ENCODE measurements around the gene SRRM4.

Gene SRRM4

GRCh38 chr12:119171691-119172425 lies 190.5 kb downstream of the SRRM4 start:
- DNase-seq, result no peak

- no peak for DNase-seq
Measured at GRCh38 chr12:119175081-119175480, 193.7 kb downstream of the SRRM4 start.

DNA sequence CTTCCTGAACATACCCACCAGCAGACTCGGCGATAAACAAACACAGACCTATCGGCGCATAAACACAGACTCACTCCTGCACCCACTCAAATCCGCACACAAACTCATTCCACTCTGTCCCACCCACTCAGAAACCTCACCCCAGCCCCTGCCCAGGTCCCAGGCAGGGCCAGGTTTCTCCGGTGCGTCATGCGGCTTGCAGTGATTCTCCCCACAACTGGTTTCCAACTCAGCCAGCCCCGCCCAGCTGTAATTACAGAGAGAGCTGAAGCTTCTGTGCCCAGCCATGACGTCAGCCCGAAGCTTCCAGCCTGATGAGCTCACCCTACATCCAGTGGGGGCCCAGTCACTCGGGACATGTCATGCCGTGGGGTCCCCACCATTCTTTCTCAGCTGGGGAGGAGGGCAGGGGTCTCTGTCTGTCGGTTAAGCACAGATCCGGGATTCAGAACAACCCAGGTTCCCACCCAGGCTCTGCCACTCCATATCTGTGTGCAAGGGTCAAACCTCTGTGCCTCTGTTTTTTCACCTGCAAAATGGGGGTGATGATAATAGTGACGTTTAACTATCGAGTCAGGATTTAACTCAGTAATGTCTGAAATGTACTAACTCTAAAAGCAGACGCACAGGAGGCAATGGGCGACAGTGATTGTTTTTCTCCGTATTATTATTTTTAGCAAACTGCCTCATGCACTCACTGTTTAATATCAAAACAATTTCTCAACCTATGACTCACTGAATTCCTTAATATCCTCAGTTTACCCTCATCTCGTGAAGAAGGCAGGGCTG lies 195.1 kb downstream of the SRRM4 start:
- peak; percentile 20 for DNase-seq

DNA sequence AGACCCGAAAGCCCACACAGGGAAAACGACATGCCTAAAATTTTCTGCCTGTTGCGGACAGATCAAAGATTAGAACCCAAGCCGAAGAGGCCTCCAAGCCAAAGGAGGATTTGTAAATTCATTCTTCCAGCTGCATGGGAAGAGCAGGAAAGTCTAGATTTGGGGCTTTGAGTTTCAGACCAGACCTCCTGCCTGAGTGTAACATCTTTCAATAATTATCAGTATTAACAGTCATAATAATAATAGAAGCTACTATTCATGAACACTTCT lies 195.7 kb downstream of the SRRM4 start:
- DNase-seq, result no peak

- no peak for DNase-seq
Measured at GRCh38 chr12:119177724-119178380, 196.5 kb downstream of the SRRM4 start.

GRCh38 chr12:119178544-119179334 lies 197.4 kb downstream of the SRRM4 start, which contains the start of gene HSPB8:
Gene HSPB8 (plus strand): TSS chr12:119178931. CDS start chr12:119179313, 382 bp downstream.
- no peak for DNase-seq

- no peak for DNase-seq
Measured at GRCh38 chr12:119179335-119180021, 198.1 kb downstream of the SRRM4 start.

GRCh38 chr12:119180380-119181040 lies 199.2 kb downstream of the SRRM4 start:
- no peak for DNase-seq

DNA sequence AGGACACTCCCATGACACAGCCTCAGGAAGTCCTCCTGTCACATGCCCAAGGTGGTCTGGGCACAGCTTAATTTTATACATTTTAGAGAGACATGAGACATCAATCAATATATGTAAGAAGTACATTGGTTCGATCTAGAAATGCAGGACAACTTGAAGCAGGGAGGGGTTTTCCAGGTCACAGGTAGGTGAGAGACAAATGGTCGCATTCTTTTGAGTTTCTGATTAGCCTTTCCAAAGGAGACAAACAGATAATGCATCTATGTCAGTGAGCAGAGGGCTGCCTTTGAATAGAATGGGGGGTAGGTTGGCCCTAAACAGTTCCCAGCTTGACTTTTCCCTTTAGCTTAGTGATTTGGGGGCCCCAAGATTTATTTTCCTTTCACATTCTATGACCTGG lies 199.9 kb downstream of the SRRM4 start:
- no peak for DNase-seq

DNA sequence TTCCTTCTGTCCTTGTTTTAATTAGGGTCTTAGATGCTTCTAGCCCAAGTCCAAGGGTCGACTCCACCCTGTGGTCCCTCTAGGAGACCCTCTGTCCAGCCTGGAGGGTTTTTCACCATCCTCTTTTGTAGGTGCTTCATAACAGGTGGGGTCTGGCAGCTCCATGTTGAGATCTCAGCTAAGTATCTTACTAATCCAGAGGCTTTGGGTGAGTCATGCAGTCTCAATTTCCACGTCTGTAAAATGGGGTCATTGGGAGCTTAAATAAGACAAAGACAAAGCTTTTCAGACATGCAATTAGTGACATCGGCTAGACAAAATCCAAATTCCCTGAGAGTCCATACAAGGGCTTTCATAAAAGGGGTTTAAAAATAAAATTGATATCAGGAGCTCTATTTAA lies 200.6 kb downstream of the SRRM4 start:
- DNase-seq, result no peak

GRCh38 chr12:119182701-119183493 lies 201.6 kb downstream of the SRRM4 start:
- DNase-seq, result no peak

DNA sequence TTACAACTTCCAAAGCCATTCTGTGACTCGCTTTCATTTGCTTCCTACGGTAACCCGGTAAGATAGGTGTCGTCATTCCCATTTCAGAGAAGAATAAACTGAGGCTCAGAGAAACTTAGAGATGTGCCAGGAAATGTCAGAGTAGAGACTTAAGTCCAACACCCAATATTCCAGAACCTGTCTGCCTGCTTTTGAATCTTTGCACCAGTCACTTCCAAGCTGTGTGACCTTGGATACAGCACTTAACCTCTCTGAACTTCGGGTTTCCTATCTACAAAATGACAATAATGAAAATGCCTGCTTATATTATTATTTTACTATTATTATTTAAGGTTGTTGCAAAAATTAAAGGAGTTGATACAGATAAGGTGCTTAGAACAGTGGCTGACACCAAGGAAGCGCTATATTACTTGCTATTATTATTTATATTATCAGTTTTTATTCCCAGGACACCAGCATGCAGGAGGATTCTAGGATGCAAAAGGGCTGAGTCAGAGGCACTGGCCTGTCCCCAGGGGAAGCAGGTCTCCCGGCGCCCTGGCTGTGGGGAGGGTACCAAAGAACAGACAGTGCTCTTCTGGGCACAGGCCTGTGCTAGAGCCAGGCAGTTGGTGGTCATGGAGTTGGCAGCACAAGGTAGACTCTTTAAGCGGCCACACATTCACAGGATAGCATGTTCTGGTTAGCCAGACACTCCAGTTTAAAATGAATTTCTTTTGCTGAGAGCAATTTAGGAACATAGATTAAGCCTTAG lies 202.8 kb downstream of the SRRM4 start:
- no peak for DNase-seq

DNA sequence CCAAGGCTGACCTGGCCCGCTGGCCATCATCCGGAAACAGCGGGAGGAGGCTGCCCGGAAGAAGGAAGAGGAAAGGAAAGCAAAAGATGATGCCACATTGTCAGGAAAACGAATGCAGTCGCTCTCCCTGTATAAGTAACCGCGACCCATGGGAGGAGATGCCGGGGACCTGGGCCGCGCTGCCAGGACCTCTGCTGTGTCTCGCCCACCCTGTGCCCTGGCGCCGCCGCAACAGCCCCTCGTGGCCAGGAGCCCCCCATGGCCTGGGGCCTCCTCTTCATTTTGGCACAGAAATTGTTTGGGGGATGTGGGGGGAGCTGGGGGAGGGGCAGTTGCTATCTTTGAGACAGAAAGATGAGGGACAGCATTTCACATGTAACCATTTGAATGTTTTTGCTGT lies 213.9 kb downstream of the SRRM4 start:
- DNase-seq, result no peak

GRCh38 chr12:119198440-119198839 lies 217.1 kb downstream of the SRRM4 start:
- no peak for DNase-seq

GRCh38 chr12:119200601-119201000 lies 219.3 kb downstream of the SRRM4 start:
- no peak for DNase-seq

DNA sequence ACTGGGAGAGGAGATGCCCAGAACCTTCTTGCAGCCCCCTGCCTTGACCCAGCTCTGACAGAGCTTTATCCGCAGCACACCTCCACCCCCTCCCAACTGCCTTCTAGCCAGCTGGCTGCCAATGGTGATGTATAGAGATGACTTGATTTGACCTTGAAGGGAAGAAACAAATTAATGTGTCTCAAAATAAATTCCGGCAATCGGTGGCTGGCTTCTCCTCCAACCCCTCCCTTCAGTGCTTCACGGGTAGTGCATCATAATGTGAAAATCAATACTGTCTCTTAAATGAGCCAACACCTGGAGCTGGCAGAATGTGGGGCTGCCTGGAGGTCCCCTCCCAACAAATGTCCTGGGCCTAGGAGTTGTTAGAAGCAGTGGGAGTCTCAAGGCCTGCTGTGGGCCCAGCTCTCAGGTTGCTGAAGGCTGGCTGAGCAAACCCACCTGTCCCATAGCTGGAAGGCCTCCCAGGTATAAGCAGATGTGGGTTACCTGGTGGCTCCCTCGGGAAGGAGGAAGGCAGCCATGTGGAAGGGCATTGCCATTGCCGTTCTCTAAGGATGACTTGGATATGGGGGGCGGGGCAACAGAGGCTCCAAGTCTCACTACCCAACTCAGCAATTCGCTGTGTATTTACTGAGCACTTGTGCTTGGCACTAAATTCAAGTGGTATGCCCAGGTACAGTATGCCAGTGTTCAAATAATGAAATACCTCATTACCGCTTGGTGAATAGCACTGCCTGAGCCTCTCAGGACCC lies 220.6 kb downstream of the SRRM4 start:
- DNase-seq, result no peak

DNA sequence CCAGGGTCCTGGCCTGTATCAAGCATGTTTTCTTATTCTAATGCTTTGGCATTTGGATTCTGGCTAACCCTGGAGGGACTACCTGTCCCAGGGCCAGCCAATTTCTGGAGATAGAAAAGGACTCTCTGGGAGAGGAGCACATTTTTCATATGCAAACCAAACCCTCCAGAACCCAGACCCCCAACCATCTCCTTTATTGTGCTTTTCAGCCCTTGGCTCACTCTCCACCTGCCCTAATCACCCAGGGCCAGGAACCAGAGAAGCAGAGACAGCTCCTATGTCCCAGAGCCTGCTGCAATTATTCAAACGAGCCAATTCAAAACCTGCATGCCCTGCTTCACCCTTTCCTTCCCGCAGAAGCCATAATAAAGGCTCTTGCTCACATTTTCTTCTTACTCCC lies 221.2 kb downstream of the SRRM4 start:
- DNase-seq, result no peak

DNA sequence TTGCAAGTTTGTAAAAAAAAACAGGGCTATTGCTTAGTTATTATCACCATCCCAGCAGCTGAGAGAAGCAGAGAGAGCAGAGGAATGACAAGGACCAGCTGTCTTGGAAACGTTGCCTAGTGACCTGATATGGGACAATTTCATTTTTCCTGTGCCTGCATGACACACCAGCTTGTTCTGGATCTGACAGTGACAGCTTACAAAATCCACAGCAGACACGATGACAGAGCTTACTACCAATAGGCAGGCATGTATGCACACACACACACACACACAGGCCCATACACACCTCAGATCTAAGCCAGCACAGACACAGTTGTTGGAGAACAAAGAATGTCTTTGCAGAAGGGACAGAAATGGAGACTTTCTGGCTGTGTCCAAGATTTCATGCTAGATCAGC lies 222.8 kb downstream of the SRRM4 start:
- DNase-seq, result no peak

GRCh38 chr12:119204671-119205285 lies 223.4 kb downstream of the SRRM4 start:
- DNase-seq, result no peak
